Naive thymus-derived CD4-positive, alpha-beta T cell (primary cell): Measurements from ENCODE around the gene NOSTRIN. TPM values are rescaled to one million over a fixed set of nuclear protein-coding genes. Genes with fewer than 3 reads are reported as not detected.
"Not testable (repeated sequence)": the region's sequence is repeated elsewhere in the genome, so short reads cannot be mapped to it uniquely, and the experiment has no call there.

ENCODE experiments used
- ATAC-seq: fragments of 150-1000 bp; cut with Tn5 transposase; 2 replicates; pipeline ENCODE4 v1.10.0; 2021; ENCODE audit warnings: mild to moderate bottlenecking, moderate library complexity
- CTCF ChIA-PET: fragments of 350-600 bp; sonication (Branson Sonifier 250); formaldehyde crosslinking; loops from one replicate; lab custom pipeline; 2021; ENCODE audit warnings: antibody characterized with exemption; lab: Charles Lee
- POLR2A ChIA-PET: fragments of 350-600 bp; sonication (Branson Sonifier 250); formaldehyde crosslinking; loops from one replicate; lab custom pipeline; 2021; ENCODE audit warnings: antibody characterized with exemption, inconsistent platforms; lab: Charles Lee
- DNase-seq, 9 donors: peaks; one replicate each; pipeline versions ENCODE4 v3.0.0 to v3.0.0-alpha.2; 2020 to 2022; ENCODE audit warnings: mixed read lengths in 1 of 9
- H3K27ac ChIP-seq: one replicate; pipeline ENCODE4 v1.7.0; 2013; ENCODE audit warnings: mild to moderate bottlenecking, low read depth, low read length, moderate library complexity
- H3K27me3 ChIP-seq, 2 donors: one replicate each; pipeline ENCODE4 v1.7.0; 2013; ENCODE audit warnings: low read length in 2 of 2, mild to moderate bottlenecking in 2 of 2, moderate library complexity in 2 of 2; ENCODE audit not compliant: control insufficient read depth in 2 of 2, insufficient read depth in 2 of 2
- H3K36me3 ChIP-seq, 3 experiments: 1 replicate in 2 of 3; 2 replicates in 1 of 3; pipeline ENCODE4 v1.7.0; 2013; ENCODE audit warnings: low read length in 3 of 3, mild to moderate bottlenecking in 3 of 3, moderate library complexity in 1 of 3; ENCODE audit not compliant: insufficient read depth in 3 of 3, control insufficient read depth in 2 of 3
- H3K4me1 ChIP-seq, 2 donors: one replicate each; pipeline ENCODE4 v1.7.0; 2013; ENCODE audit warnings: low read length in 2 of 2, mild to moderate bottlenecking in 2 of 2, moderate library complexity in 1 of 2; ENCODE audit not compliant: control insufficient read depth in 2 of 2, insufficient read depth in 2 of 2
- H3K4me3 ChIP-seq: 2 replicates; pipeline ENCODE4 v1.7.0; 2013; ENCODE audit warnings: mild to moderate bottlenecking, low read length
- H3K9me3 ChIP-seq, 3 experiments: 1 replicate in 2 of 3; 2 replicates in 1 of 3; pipeline ENCODE4 v1.7.0; 2013; ENCODE audit warnings: low read length in 3 of 3; ENCODE audit not compliant: control insufficient read depth in 2 of 3
- H3K27ac Mint-ChIP-seq, 9 donors: one replicate each; pipeline ENCODE4 v1.8.0; 2020 to 2022; ENCODE audit warnings: mixed read lengths in 9 of 9, mild to moderate bottlenecking in 8 of 9, moderate library complexity in 5 of 9, inconsistent platforms in 2 of 9
- H3K27me3 Mint-ChIP-seq, 5 donors: one replicate each; pipeline ENCODE4 v1.8.0; 2021 to 2022; ENCODE audit warnings: mixed read lengths in 5 of 5, mild to moderate bottlenecking in 1 of 5
- H3K36me3 Mint-ChIP-seq, 5 donors: one replicate each; pipeline ENCODE4 v1.8.0; 2020 to 2022; ENCODE audit warnings: mixed read lengths in 5 of 5, mild to moderate bottlenecking in 3 of 5, inconsistent platforms in 1 of 5
- H3K4me1 Mint-ChIP-seq, 7 donors: one replicate each; pipeline ENCODE4 v1.8.0; 2020 to 2022; ENCODE audit warnings: mixed read lengths in 7 of 7, mild to moderate bottlenecking in 3 of 7, inconsistent platforms in 1 of 7
- H3K4me3 Mint-ChIP-seq, 10 donors: one replicate each; pipeline ENCODE4 v1.8.0; 2020 to 2022; ENCODE audit warnings: mild to moderate bottlenecking in 10 of 10, mixed read lengths in 10 of 10, moderate library complexity in 6 of 10, inconsistent platforms in 2 of 10
- H3K9me3 Mint-ChIP-seq, 11 donors: one replicate each; pipeline ENCODE4 v1.8.0; 2020 to 2022; ENCODE audit warnings: mixed read lengths in 11 of 11, mild to moderate bottlenecking in 4 of 11, inconsistent platforms in 1 of 11, moderate library complexity in 1 of 11
- intact Hi-C, 2 donors: fragments of 100-400 bp; cut with micrococcal nuclease; formaldehyde crosslinking; loops; one replicate each; pipeline ENCODE4 v1.15.1; 2023
- polyA plus RNA-seq, 2 donors: library from polyadenylated mRNA; unstranded; fragments of 300-500 nt; fragmentation: Illumina TruSeq; gene quantifications; one replicate each; pipeline ENCODE4 v1.2.3, GENCODE V29; 2021
- total RNA-seq, 6 experiments: library from RNA in 5 of 6; stranded (reverse) in 5 of 6; gene quantifications; 1 replicate in 5 of 6; 2 replicates in 1 of 6; pipeline ENCODE4 v1.2.3 and lab custom pipeline; 2021 to 2026

The NOSTRIN gene
- total and polyA plus RNA-seq, 7 experiments from 2014 or later = 0.32 to 0.73 TPM; not detected in 5

- no peaks in the 10 kb centered on the region for H3K36me3 ChIP-seq
- DNase-seq = no peak
- Mint-ChIP-seq H3K27me3 (no peaks in the 10 kb centered on the region), H3K9me3 (peaks cover 0 to 6% (median 0%) of the 10 kb centered on the region in 11 donors), H3K4me1 (peaks cover 0 to 3% (median 0%) of the 10 kb centered on the region in 7 donors), H3K36me3 (peaks cover 0 to 46% (median 0%) of the 10 kb centered on the region in 5 donors), H3K27ac (no peak overlapping the region), H3K4me3 (no peak overlapping the region)
- intact Hi-C loops = no loop called here
- no peak overlapping the region for H3K27ac ChIP-seq
- CTCF ChIA-PET = no interaction called here
- POLR2A ChIA-PET = no interaction called here
- H3K4me3 ChIP-seq = no peak overlapping the region
- no peaks in the 10 kb centered on the region for H3K27me3 ChIP-seq
- no peaks in the 10 kb centered on the region for H3K4me1 ChIP-seq
- H3K9me3 ChIP-seq = no peaks in the 10 kb centered on the region
- no peak for ATAC-seq
These were observed 52.2 kb downstream of the NOSTRIN start for GRCh38 chr2:168854651-168855050.

DNA sequence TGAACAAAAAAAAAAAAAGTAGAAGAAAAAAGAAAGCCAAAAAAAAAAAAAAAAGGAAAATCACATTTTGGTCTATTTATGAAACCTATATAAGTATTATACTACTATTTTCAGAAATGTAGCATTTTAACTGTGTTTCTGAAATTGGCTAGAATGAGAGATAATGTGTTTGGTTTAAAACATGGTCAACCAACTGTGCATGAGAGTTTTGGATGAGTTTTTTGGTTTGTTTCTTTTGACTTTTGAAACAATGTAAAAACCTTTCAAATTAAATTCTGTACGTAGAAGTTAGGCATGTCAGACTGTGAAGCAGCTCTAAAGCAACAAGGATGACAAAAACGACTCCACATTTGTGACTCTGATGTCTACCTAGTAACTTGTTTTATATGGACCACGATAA, 53.2 kb downstream of the NOSTRIN start:
- Mint-ChIP-seq H3K4me3 (no peak overlapping the region), H3K27me3 (no peaks in the 10 kb centered on the region), H3K9me3 (peaks cover 0 to 6% (median 0%) of the 10 kb centered on the region in 11 donors), H3K36me3 (peaks cover 0 to 46% (median 0%) of the 10 kb centered on the region in 5 donors), H3K4me1 (no peaks in the 10 kb centered on the region), H3K27ac (no peak overlapping the region)
- Histone ChIP-seq H3K27me3 (no peaks in the 10 kb centered on the region), H3K4me3 (no peak overlapping the region), H3K9me3 (no peaks in the 10 kb centered on the region), H3K4me1 (no peaks in the 10 kb centered on the region), H3K36me3 (no peaks in the 10 kb centered on the region), H3K27ac (no peak overlapping the region)
- no peak for ATAC-seq
- CTCF ChIA-PET = no interaction called here
- no peak for DNase-seq
- POLR2A ChIA-PET = no interaction called here
- intact Hi-C loops = no loop called here

GRCh38 chr2:168858146-168858545, 55.7 kb downstream of the NOSTRIN start:
- intact Hi-C loops = no loop called here
- H3K36me3 Mint-ChIP-seq = peaks cover 0 to 45% (median 1%) of the 10 kb centered on the region in 5 donors
- H3K27me3 Mint-ChIP-seq = no peaks in the 10 kb centered on the region
- no peaks in the 10 kb centered on the region for H3K9me3 ChIP-seq
- H3K36me3 ChIP-seq = no peaks in the 10 kb centered on the region
- H3K27ac ChIP-seq = no peak overlapping the region
- no peaks in the 10 kb centered on the region for H3K27me3 ChIP-seq
- H3K4me1 ChIP-seq = no peaks in the 10 kb centered on the region
- H3K4me1 Mint-ChIP-seq = no peaks in the 10 kb centered on the region
- no peak overlapping the region for H3K4me3 Mint-ChIP-seq
- CTCF ChIA-PET = no interaction called here
- DNase-seq (no peak), ATAC-seq (no peak)
- H3K4me3 ChIP-seq = no peak overlapping the region
- no peak overlapping the region for H3K27ac Mint-ChIP-seq
- POLR2A ChIA-PET = no interaction called here
- peaks cover 0 to 6% (median 0%) of the 10 kb centered on the region in 11 donors for H3K9me3 Mint-ChIP-seq

- H3K4me3 ChIP-seq, H3K4me1 ChIP-seq, DNase-seq, ATAC-seq, H3K27me3 ChIP-seq, POLR2A ChIA-PET, H3K9me3 ChIP-seq, H3K4me3 Mint-ChIP-seq, H3K27ac Mint-ChIP-seq, H3K36me3 ChIP-seq, CTCF ChIA-PET, H3K27ac ChIP-seq, H3K27me3 Mint-ChIP-seq, intact Hi-C loops, H3K4me1 Mint-ChIP-seq: not testable (repeated sequence)
- Mint-ChIP-seq H3K36me3 (peaks cover 3 to 60% (median 5%) of the 10 kb centered on the region in 5 donors), H3K9me3 (peaks cover 0 to 23% (median 8%) of the 10 kb centered on the region in 11 donors)
These were observed 64.7 kb downstream of the NOSTRIN start for GRCh38 chr2:168867164-168867563.

GRCh38 chr2:168870369-168870768, 67.9 kb downstream of the NOSTRIN start:
- H3K27me3 ChIP-seq, ATAC-seq, H3K36me3 ChIP-seq, H3K27ac ChIP-seq, H3K4me3 ChIP-seq, H3K4me3 Mint-ChIP-seq, H3K27me3 Mint-ChIP-seq, H3K4me1 ChIP-seq, intact Hi-C loops, H3K27ac Mint-ChIP-seq, CTCF ChIA-PET, H3K4me1 Mint-ChIP-seq, DNase-seq, POLR2A ChIA-PET, H3K9me3 ChIP-seq: not testable (repeated sequence)
- Mint-ChIP-seq H3K9me3 (peaks cover 0 to 11% (median 4%) of the 10 kb centered on the region in 11 donors), H3K36me3 (peaks cover 0 to 57% (median under 1%) of the 10 kb centered on the region in 5 donors)

- CTCF ChIA-PET, ATAC-seq, H3K27me3 Mint-ChIP-seq, intact Hi-C loops, H3K4me3 ChIP-seq, H3K27me3 ChIP-seq, H3K27ac ChIP-seq, H3K4me1 ChIP-seq, H3K4me3 Mint-ChIP-seq, DNase-seq, H3K9me3 ChIP-seq, H3K27ac Mint-ChIP-seq, H3K4me1 Mint-ChIP-seq, H3K36me3 ChIP-seq, POLR2A ChIA-PET: not testable (repeated sequence)
- Mint-ChIP-seq H3K9me3 (peaks cover 0 to 10% (median 4%) of the 10 kb centered on the region in 11 donors), H3K36me3 (peaks cover 0 to 54% (median 0%) of the 10 kb centered on the region in 5 donors)
These were observed 68.4 kb downstream of the NOSTRIN start for GRCh38 chr2:168870824-168871223.

DNA sequence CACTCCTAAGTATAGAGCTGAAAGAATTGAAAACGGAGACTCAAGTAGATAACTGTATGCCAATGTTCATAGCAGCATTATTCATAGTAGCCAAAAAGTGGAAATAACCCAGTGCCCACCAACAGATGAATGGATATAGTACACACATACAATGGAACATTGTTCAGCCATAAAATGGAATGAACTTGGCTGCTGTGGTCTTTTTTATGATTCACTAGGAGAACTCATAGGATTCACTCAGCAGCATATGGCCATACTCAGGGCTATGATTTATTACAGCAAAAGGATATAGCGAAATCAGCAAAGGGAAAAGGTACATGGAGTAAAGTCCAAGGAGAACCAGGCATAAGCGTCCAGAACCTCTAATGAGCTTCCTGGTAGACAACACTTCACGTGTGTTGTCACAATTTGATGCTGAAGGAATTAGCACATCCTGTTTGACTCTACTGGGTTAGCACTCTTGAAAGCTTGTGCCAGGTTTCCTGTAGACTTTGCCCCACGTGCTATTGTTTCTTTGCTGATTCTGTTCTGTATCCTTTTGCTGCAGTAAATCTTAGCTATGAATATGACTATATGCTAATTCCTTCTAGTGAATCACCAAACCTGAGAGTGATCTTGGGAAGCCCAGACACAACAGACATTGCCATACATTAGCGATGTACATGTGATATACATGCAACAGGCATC, 72.1 kb downstream of the NOSTRIN start:
- POLR2A ChIA-PET = no interaction called here

More for the DNA sequence above, 72.1 kb downstream of the NOSTRIN start:
- ATAC-seq = no peak
- intact Hi-C loops = loop anchor here in 1 of 2 donors (2.0 kb wide), 1 partner anchor 14 kb away; no protein-coding TSS in a partner anchor
- H3K36me3 Mint-ChIP-seq = peaks cover 0 to 37% (median 0%) of the 10 kb centered on the region in 5 donors
- Histone ChIP-seq H3K4me1 (no peaks in the 10 kb centered on the region), H3K4me3 (no peak overlapping the region), H3K36me3 (no peaks in the 10 kb centered on the region), H3K27me3 (no peaks in the 10 kb centered on the region), H3K9me3 (no peaks in the 10 kb centered on the region), H3K27ac (no peak overlapping the region)
- peaks cover 0 to 10% (median 0%) of the 10 kb centered on the region in 7 donors for H3K4me1 Mint-ChIP-seq
- H3K27me3 Mint-ChIP-seq = no peaks in the 10 kb centered on the region
- H3K27ac Mint-ChIP-seq = no peak overlapping the region
- H3K4me3 Mint-ChIP-seq = no peak overlapping the region
- CTCF ChIA-PET = no interaction called here
- peaks cover 0 to 3% (median 0%) of the 10 kb centered on the region in 11 donors for H3K9me3 Mint-ChIP-seq
- DNase-seq = no peak
